Thoracic aorta (tissue), 2 donors: ENCODE measurements around the gene GPX8. TPM values are rescaled to one million over a fixed set of nuclear protein-coding genes. Genes with fewer than 3 reads are reported as not detected.

Experiments
- ATAC-seq: fragments of 150-250 bp; one replicate; pipeline ENCODE4 v1.8.0; 2017; ENCODE audit warnings: low read depth; ENCODE audit not compliant: insufficient number of reproducible peaks, low FRiP score
- DNase-seq: peaks from one replicate; pipeline ENCODE4 v3.0.0-alpha.2; 2020; ENCODE audit warnings: low spot score
- H3K27ac ChIP-seq, 2 donors: fragments of 200-600 bp; sonication (generic); 1 replicate in 1 of 2; 2 replicates in 1 of 2; pipeline ENCODE4 v1.5.1; 2016; ENCODE audit warnings: mild to moderate bottlenecking in 2 of 2, moderate library complexity in 2 of 2
- H3K27me3 ChIP-seq: fragments of 200-600 bp; sonication (generic); replicated peaks from 2 replicates; pipeline ENCODE4 v1.6.0; 2016; ENCODE audit warnings: mild to moderate bottlenecking; ENCODE audit not compliant: insufficient read depth
- H3K36me3 ChIP-seq: fragments of 200-600 bp; sonication (generic); one replicate; pipeline ENCODE4 v1.5.1; 2016
- H3K4me1 ChIP-seq, 2 donors: fragments of 200-600 bp; sonication (generic); 1 replicate in 1 of 2; 2 replicates in 1 of 2; pipeline versions ENCODE4 v1.5.1 to v1.6.0; 2016; ENCODE audit warnings: low read depth in 2 of 2, mild to moderate bottlenecking in 1 of 2; ENCODE audit not compliant: control insufficient read depth in 1 of 2
- H3K4me3 ChIP-seq: fragments of 200-600 bp; sonication (generic); 2 replicates; pipeline ENCODE4 v1.5.1; 2016; ENCODE audit warnings: mild to moderate bottlenecking
- H3K9me3 ChIP-seq: fragments of 200-600 bp; sonication (generic); 2 replicates; pipeline ENCODE4 v1.5.1; 2016
- CTCF ChIP-seq: fragments of 200-600 bp; sonication (generic); IDR thresholded peaks from one replicate; pipeline ENCODE4 v1.5.1; 2019; ENCODE audit warnings: antibody characterized with exemption
- total RNA-seq, 2 donors: library from RNA; depleted of rRNA; stranded (reverse); fragments of >200 nt; gene quantifications; one replicate each; pipeline versions ENCODE4 v1.1.0 to v1.2.3, GENCODE V29; 2016

The GPX8 gene
- total RNA-seq, 2 donors from 2014 or later = 39.2 to 52.8 TPM

- Histone ChIP-seq H3K4me3 (no peak overlapping the region), H3K4me1 (peaks cover 0 to 4% of the 10 kb centered on the region in 2 donors), H3K9me3 (no peaks in the 10 kb centered on the region), H3K36me3 (no peaks in the 10 kb centered on the region), H3K27ac (no peak overlapping the region), H3K27me3 (no peaks in the 10 kb centered on the region)
- ATAC-seq = no peak
- DNase-seq = no peak
- TF ChIP-seq CTCF = no peak
Measured at GRCh38 chr5:55146080-55146479, 13.9 kb upstream of the GPX8 start.

DNA sequence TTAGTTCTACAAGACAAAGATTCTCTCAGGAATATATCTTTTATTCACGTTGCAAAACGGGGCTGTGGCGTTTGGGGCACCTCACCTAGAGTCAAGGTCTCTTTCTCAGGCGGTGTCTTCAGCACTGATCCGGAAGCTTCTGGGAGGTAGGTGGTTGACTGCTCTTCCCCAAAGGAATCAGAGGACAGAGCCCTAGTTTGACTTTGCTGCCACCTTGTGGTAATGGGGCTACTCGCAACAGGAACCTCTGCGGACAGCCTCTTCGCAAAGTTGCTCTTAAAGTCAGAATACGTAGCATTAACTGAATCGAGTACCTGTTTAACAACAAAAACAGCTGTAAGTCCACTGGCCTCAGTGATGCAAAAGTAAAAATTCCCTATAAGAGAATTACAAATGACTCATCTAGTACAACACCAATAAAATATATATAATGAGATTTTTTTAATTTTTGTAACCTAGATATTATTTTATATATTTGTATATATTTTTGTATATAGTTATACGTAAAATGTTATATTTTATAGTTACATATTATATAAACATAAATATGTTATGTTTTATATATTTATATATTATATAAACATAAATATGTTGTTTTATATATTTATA, 13.3 kb upstream of the GPX8 start:
- Histone ChIP-seq H3K9me3 (no peaks in the 10 kb centered on the region), H3K27me3 (no peaks in the 10 kb centered on the region), H3K4me3 (no peak overlapping the region), H3K4me1 (peaks cover 0 to 4% of the 10 kb centered on the region in 2 donors), H3K27ac (no peak overlapping the region), H3K36me3 (no peaks in the 10 kb centered on the region)
- peak; percentile 88 for TF ChIP-seq CTCF
- no peak for ATAC-seq
- no peak for DNase-seq

DNA sequence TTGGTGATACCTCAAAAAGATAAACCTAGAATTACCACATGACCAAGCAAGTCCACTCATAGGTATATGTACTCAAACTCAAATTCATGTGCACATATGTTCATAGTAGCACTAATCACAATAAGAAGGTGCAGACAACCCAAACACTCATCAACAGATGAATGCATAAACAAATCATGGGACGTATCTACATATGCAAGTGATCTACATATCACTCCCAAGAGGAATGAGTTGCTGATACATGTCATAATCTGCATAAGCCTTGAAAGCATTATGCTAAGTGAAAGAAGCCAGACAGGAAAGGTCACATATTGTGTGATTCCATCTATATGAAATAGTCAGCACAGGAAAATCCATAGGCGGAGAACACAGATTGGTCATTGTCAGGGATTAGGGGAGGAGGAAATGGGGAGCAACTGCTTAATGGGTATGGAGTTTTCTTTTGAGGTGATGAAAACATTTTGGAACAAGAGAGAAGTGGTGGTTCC, 10.6 kb upstream of the GPX8 start:
- H3K27ac ChIP-seq = no peak overlapping the region
- no peaks in the 10 kb centered on the region for H3K27me3 ChIP-seq
- DNase-seq (no peak), ATAC-seq (no peak)
- peaks cover under 1 to 8% of the 10 kb centered on the region in 2 donors for H3K4me1 ChIP-seq
- H3K36me3 ChIP-seq = no peaks in the 10 kb centered on the region
- TF ChIP-seq CTCF = no peak
- H3K9me3 ChIP-seq = no peaks in the 10 kb centered on the region
- H3K4me3 ChIP-seq = no peak overlapping the region

GRCh38 chr5:55151923-55152842, 7.8 kb upstream of the GPX8 start:
- no peak for ATAC-seq

More at GRCh38 chr5:55151923-55152842, 7.8 kb upstream of the GPX8 start:
- no peak for DNase-seq
- Histone ChIP-seq H3K27me3 (no peaks in the 10 kb centered on the region), H3K27ac (no peak overlapping the region), H3K36me3 (no peaks in the 10 kb centered on the region), H3K4me3 (no peak overlapping the region), H3K4me1 (peaks cover 6 to 15% of the 10 kb centered on the region in 2 donors), H3K9me3 (no peaks in the 10 kb centered on the region)
- TF ChIP-seq CTCF = no peak
